A549 (cell line): ENCODE data around the gene CNTNAP5.

Experiments used
- FOSL2 ChIP-seq, 2 experiments: fragments of 450-650 bp in 1 of 2; fragments of >200 bp in 1 of 2; sonication (Bioruptor Twin) in 1 of 2; formaldehyde crosslinking; IDR thresholded peaks; 2 replicates each; pipeline versions ENCODE4 v1.5.0 to v1.6.1; 2016 to 2020; ENCODE audit warnings: mild to moderate bottlenecking in 1 of 2, moderate library complexity in 1 of 2
- JUNB ChIP-seq: fragments of >200 bp; sonication (Bioruptor Twin); formaldehyde crosslinking; IDR thresholded peaks from 2 replicates; pipeline ENCODE4 v1.6.1; 2016
- RFX5 ChIP-seq: fragments of 450-650 bp; IDR thresholded peaks from 2 replicates; pipeline ENCODE4 v1.7.1; 2014; ENCODE audit warnings: antibody characterized with exemption, mild to moderate bottlenecking, moderate library complexity
- TF ChIP-seq, protein P1 (sequence below): fragments of >200 bp; sonication (Bioruptor Twin); formaldehyde crosslinking; IDR thresholded peaks from 3 replicates; pipeline ENCODE4 v1.5.1; 2016
- TF ChIP-seq, protein P2 (sequence below): fragments of 200-600 bp; sonication (generic); IDR thresholded peaks from 2 replicates; pipeline ENCODE4 v1.6.1; 2016; ENCODE audit warnings: antibody characterized with exemption, mild to moderate bottlenecking, moderate library complexity

DNA sequence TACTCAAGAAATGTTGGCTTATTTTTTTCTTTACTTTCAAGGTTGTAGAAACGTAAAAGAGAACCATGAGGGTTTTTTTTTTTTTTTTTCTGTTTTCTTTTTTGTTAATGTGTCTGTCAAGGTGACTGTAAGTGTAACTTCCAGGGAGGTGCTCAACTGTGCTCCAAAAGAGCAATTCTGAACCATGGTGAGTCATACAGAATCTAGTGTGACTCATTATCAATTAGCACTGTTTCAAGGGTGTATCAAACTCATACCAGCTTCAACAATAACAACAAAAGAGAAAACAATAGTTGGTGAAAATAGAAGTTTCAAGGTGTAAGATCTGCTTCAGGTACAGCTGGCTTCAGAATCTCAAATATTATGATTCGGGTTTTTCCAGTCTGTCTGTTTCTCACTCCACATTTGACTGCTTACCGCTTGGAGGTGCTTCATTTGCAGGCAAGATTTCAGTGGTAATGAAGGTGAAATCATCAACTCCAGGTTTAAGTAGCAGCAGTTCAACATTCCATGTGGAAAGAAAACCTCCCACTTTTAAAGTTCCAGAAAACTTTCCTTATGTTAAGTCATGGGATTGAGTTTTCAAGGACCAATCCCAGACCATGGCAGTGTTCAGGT, 850.6 kb downstream of the CNTNAP5 start:
- TF ChIP-seq FOSL2 (IDR thresholded peaks at IDR 0.05) (no peak), FOSL2 (CRISPR knock-in tag; IDR thresholded peaks at IDR 0.05) (no peak), JUNB (no peak), RFX5 (no peak)
- TF ChIP-seq, protein P1, sequence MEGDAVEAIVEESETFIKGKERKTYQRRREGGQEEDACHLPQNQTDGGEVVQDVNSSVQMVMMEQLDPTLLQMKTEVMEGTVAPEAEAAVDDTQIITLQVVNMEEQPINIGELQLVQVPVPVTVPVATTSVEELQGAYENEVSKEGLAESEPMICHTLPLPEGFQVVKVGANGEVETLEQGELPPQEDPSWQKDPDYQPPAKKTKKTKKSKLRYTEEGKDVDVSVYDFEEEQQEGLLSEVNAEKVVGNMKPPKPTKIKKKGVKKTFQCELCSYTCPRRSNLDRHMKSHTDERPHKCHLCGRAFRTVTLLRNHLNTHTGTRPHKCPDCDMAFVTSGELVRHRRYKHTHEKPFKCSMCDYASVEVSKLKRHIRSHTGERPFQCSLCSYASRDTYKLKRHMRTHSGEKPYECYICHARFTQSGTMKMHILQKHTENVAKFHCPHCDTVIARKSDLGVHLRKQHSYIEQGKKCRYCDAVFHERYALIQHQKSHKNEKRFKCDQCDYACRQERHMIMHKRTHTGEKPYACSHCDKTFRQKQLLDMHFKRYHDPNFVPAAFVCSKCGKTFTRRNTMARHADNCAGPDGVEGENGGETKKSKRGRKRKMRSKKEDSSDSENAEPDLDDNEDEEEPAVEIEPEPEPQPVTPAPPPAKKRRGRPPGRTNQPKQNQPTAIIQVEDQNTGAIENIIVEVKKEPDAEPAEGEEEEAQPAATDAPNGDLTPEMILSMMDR, result no peak
- TF ChIP-seq, protein P2, sequence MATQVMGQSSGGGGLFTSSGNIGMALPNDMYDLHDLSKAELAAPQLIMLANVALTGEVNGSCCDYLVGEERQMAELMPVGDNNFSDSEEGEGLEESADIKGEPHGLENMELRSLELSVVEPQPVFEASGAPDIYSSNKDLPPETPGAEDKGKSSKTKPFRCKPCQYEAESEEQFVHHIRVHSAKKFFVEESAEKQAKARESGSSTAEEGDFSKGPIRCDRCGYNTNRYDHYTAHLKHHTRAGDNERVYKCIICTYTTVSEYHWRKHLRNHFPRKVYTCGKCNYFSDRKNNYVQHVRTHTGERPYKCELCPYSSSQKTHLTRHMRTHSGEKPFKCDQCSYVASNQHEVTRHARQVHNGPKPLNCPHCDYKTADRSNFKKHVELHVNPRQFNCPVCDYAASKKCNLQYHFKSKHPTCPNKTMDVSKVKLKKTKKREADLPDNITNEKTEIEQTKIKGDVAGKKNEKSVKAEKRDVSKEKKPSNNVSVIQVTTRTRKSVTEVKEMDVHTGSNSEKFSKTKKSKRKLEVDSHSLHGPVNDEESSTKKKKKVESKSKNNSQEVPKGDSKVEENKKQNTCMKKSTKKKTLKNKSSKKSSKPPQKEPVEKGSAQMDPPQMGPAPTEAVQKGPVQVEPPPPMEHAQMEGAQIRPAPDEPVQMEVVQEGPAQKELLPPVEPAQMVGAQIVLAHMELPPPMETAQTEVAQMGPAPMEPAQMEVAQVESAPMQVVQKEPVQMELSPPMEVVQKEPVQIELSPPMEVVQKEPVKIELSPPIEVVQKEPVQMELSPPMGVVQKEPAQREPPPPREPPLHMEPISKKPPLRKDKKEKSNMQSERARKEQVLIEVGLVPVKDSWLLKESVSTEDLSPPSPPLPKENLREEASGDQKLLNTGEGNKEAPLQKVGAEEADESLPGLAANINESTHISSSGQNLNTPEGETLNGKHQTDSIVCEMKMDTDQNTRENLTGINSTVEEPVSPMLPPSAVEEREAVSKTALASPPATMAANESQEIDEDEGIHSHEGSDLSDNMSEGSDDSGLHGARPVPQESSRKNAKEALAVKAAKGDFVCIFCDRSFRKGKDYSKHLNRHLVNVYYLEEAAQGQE, result no peak
